Effector memory CD8-positive, alpha-beta T cell (primary cell): Measurements from ENCODE around the gene CARD19.
"Not testable (repeated sequence)": the region's sequence is repeated elsewhere in the genome, so short reads cannot be mapped to it uniquely, and the experiment has no call there.

Experiments used
- ATAC-seq: fragments of 150-1000 bp; cut with Tn5 transposase; replicated peaks from 2 replicates; pipeline ENCODE4 v1.10.0; 2021; ENCODE audit warnings: mild to moderate bottlenecking, moderate library complexity
- DNase-seq, 3 experiments: peaks; one replicate each; pipeline ENCODE4 v3.0.0; 2021
- H3K27ac Mint-ChIP-seq, 2 donors: one replicate each; pipeline ENCODE4 v1.8.0; 2022; ENCODE audit warnings: mild to moderate bottlenecking in 2 of 2, mixed read lengths in 2 of 2, moderate library complexity in 2 of 2
- H3K27me3 Mint-ChIP-seq, 2 donors: one replicate each; pipeline ENCODE4 v1.8.0; 2022; ENCODE audit warnings: mixed read lengths in 2 of 2
- H3K36me3 Mint-ChIP-seq: one replicate; pipeline ENCODE4 v1.8.0; 2022; ENCODE audit warnings: mild to moderate bottlenecking, moderate library complexity, mixed read lengths; ENCODE audit not compliant: insufficient read depth
- H3K4me1 Mint-ChIP-seq, 2 donors: one replicate each; pipeline ENCODE4 v1.8.0; 2022; ENCODE audit warnings: low read depth in 2 of 2, mixed read lengths in 2 of 2
- H3K4me3 Mint-ChIP-seq, 2 donors: one replicate each; pipeline ENCODE4 v1.8.0; 2022; ENCODE audit warnings: mild to moderate bottlenecking in 2 of 2, mixed read lengths in 2 of 2, moderate library complexity in 2 of 2
- H3K9me3 Mint-ChIP-seq, 2 donors: one replicate each; pipeline ENCODE4 v1.8.0; 2022; ENCODE audit warnings: mixed read lengths in 2 of 2

CARD19 gene

DNA sequence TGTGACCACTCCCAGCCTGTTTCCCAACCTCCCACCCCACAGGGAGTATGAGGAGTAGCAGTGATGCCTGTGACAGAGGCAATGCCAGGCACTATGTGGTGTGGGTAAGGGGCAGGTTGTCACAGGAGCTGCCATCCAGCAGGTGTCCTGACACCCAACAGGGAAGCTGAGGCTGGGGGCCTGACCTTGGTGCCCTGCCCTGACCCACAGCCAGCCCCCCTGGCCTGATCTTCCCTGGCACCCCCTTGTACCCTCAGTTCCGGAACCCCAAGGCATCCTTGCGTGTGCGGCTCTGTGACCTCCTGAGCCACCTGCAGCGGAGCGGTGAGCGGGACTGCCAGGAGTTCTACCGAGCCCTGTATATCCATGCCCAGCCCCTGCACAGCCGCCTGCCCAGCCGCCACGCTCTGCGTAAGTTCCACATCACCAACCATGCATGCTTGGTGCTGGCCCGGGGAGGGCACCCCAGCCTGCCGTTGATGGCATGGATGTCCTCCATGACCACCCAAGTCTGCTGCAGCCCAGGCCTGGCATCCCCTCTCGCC, 14.4 kb downstream of the CARD19 start:
- no peak overlapping the region for H3K27ac Mint-ChIP-seq
- no peak overlapping the region for H3K4me3 Mint-ChIP-seq
- DNase-seq (no peak), ATAC-seq (no peak)
- no peaks in the 10 kb centered on the region for H3K27me3 Mint-ChIP-seq
- H3K4me1 Mint-ChIP-seq = peaks cover 20 to 27% of the 10 kb centered on the region in 2 donors
- H3K36me3 Mint-ChIP-seq = peaks cover 60% of the 10 kb centered on the region
- H3K9me3 Mint-ChIP-seq = no peaks in the 10 kb centered on the region

DNA sequence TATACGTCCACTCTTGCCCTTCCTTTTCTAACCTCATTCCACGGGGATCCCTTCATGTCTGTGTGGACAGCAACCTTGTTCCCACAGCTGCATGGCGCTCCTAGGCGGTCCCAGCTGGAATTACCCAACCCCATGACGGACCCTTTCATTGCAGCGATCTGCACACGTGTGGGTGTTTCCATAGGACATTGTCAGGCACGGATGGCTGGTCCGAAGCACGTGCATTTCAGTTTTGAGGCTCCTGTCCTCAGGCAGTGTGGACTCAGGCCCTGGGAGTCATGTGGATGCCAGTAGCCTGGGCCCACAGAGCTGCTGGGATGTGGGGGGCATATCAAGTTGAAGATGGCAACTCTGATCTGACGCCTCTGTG, 15.0 kb downstream of the CARD19 start:
- H3K36me3 Mint-ChIP-seq = peaks cover 61% of the 10 kb centered on the region
- DNase-seq (no peak), ATAC-seq (no peak)
- no peaks in the 10 kb centered on the region for H3K9me3 Mint-ChIP-seq
- peak overlapping the region in 1 of 2 donors; percentile 69 for H3K27ac Mint-ChIP-seq
- no peak overlapping the region for H3K4me3 Mint-ChIP-seq
- H3K4me1 Mint-ChIP-seq = peaks cover 15 to 25% of the 10 kb centered on the region in 2 donors
- H3K27me3 Mint-ChIP-seq = no peaks in the 10 kb centered on the region

DNA sequence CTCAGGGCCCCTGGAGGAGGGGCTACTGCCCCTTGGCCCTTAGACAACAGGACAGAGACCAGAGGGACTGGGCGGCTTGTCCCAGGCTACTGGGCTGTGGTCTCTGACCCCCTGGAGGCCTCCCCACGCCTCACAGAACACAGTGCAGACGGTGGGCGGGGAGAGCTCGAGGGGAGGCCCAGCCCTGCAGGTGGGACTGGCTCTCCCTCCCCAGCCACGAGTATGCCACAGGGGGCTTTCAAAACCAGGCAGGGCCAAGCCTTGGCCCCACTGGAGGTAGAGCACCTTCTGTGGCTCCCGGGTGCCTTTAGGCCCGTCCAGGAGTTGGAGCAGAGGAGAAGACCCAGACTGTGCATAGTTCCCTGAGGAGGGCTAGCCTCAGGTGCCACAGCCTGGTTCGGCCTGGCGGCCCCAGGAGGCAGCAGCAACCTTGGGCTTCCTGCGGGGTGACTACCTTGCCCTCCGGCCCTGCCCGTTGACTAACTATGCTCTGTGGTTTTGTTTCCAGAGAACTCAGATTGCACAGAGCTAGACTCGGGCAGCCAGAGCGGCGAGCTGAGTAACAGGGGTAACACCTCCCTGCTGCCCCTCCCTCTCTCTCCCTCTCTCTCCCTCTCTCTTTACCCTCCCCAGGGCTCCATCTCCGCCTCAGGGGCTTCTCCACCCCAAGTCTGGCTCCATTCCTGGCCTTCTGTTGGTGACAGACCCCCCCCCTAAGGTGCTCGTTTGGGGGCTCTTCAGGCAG, 15.5 kb downstream of the CARD19 start:
- Mint-ChIP-seq H3K27me3 (no peaks in the 10 kb centered on the region), H3K36me3 (peaks cover 61% of the 10 kb centered on the region), H3K4me1 (peaks cover 13 to 27% of the 10 kb centered on the region in 2 donors), H3K4me3 (no peak overlapping the region), H3K9me3 (no peaks in the 10 kb centered on the region), H3K27ac (peak overlapping the region in 1 of 2 donors; percentile 80)
- DNase-seq (no peak), ATAC-seq (no peak)

- ATAC-seq = no peak
- Mint-ChIP-seq H3K36me3 (peaks cover 66% of the 10 kb centered on the region), H3K27me3 (no peaks in the 10 kb centered on the region), H3K4me3 (no peak overlapping the region), H3K4me1 (peaks cover 13 to 21% of the 10 kb centered on the region in 2 donors), H3K9me3 (no peaks in the 10 kb centered on the region), H3K27ac (peak overlapping the region in 1 of 2 donors; percentile 80)
- DNase-seq = no peak
Observed at GRCh38 chr9:93112116-93112863, 16.3 kb downstream of the CARD19 start.

- H3K27me3 Mint-ChIP-seq = no peaks in the 10 kb centered on the region
- DNase-seq (no peak), ATAC-seq (no peak)
- no peak overlapping the region for H3K4me3 Mint-ChIP-seq
- H3K27ac Mint-ChIP-seq = peak overlapping the region in 1 of 2 donors; percentile 80
- no peaks in the 10 kb centered on the region for H3K9me3 Mint-ChIP-seq
- peaks cover 11 to 21% of the 10 kb centered on the region in 2 donors for H3K4me1 Mint-ChIP-seq
- peaks cover 72% of the 10 kb centered on the region for H3K36me3 Mint-ChIP-seq
Observed at GRCh38 chr9:93112864-93113389, 16.9 kb downstream of the CARD19 start.

- Mint-ChIP-seq H3K4me3 (peak overlapping the region in 1 of 2 donors; percentile 48), H3K4me1 (peaks cover 10 to 24% of the 10 kb centered on the region in 2 donors), H3K27ac (peak overlapping the region; percentile 76 to 83), H3K27me3 (no peaks in the 10 kb centered on the region), H3K36me3 (peaks cover 76% of the 10 kb centered on the region), H3K9me3 (no peaks in the 10 kb centered on the region)
- ATAC-seq (no peak), DNase-seq (no peak)
Observed at GRCh38 chr9:93114169-93114983, 18.4 kb downstream of the CARD19 start.

DNA sequence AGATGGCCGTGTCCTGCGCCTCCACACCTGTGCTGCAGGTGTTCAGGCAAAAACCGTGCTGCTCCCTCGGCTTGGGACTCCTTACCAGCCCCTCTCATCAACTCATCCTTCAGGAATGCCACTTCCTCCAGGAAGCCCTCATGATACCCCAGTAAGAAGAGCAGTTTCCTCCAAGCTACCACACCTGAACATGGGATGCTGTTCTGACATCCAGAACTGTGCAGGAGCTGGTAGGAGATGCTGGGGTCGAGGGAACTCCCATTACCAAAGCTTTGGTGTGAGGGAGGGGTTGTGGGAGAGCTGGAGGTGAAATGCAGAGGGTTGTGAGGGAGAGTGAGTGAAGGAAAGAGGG, 18.9 kb downstream of the CARD19 start:
- Mint-ChIP-seq H3K27me3 (no peaks in the 10 kb centered on the region), H3K27ac (peak overlapping the region; percentile 76 to 83), H3K4me3 (peak overlapping the region in 1 of 2 donors; percentile 48), H3K4me1 (peaks cover 16 to 30% of the 10 kb centered on the region in 2 donors), H3K36me3 (peaks cover 76% of the 10 kb centered on the region), H3K9me3 (no peaks in the 10 kb centered on the region)
- DNase-seq (no peak), ATAC-seq (no peak)

- Mint-ChIP-seq H3K27me3 (no peaks in the 10 kb centered on the region), H3K27ac (peak overlapping the region; percentile 83 to 97), H3K4me1 (peaks cover 22 to 35% of the 10 kb centered on the region in 2 donors), H3K9me3 (no peaks in the 10 kb centered on the region), H3K4me3 (no peak overlapping the region), H3K36me3 (peaks cover 77% of the 10 kb centered on the region)
- DNase-seq (no peak), ATAC-seq (no peak)
Observed at GRCh38 chr9:93115486-93116071, 19.6 kb downstream of the CARD19 start.

- Mint-ChIP-seq H3K9me3 (no peaks in the 10 kb centered on the region), H3K27ac (peak overlapping the region in 1 of 2 donors; percentile 97), H3K4me3 (no peak overlapping the region), H3K36me3 (peaks cover 77% of the 10 kb centered on the region), H3K27me3 (no peaks in the 10 kb centered on the region), H3K4me1 (peaks cover 22 to 35% of the 10 kb centered on the region in 2 donors)
- DNase-seq = no peak
- ATAC-seq = no peak
Observed at GRCh38 chr9:93116072-93116961, 20.3 kb downstream of the CARD19 start.

- peaks cover 82% of the 10 kb centered on the region for H3K36me3 Mint-ChIP-seq
- H3K27me3 Mint-ChIP-seq, DNase-seq, H3K4me3 Mint-ChIP-seq, H3K9me3 Mint-ChIP-seq, ATAC-seq: not testable (repeated sequence)
- peak overlapping the region; percentile 86 to 97 for H3K27ac Mint-ChIP-seq
- peaks cover 22 to 38% of the 10 kb centered on the region in 2 donors for H3K4me1 Mint-ChIP-seq
Observed at GRCh38 chr9:93117521-93117920, 21.5 kb downstream of the CARD19 start.

- Mint-ChIP-seq H3K4me3 (no peak overlapping the region), H3K9me3 (no peaks in the 10 kb centered on the region), H3K27me3 (no peaks in the 10 kb centered on the region), H3K36me3 (peaks cover 82% of the 10 kb centered on the region), H3K4me1 (peaks cover 24 to 38% of the 10 kb centered on the region in 2 donors), H3K27ac (peak overlapping the region; percentile 86 to 97)
- DNase-seq (no peak), ATAC-seq (no peak)
Observed at GRCh38 chr9:93117924-93118862, 22.2 kb downstream of the CARD19 start.
